HG03175 (cell line): ENCODE data around the gene ZNF12.
"Not testable (repeated sequence)": the region's sequence is repeated elsewhere in the genome, so short reads cannot be mapped to it uniquely, and the experiment has no call there.

ENCODE experiments used
- ATAC-seq: cut with Tn5 transposase; IDR thresholded peaks from one replicate; pipeline ENCODE4 v1.9.1; 2021; ENCODE audit warnings: mild to moderate bottlenecking, moderate library complexity; ENCODE audit not compliant: unreplicated experiment

Gene ZNF12

GRCh38 chr7:6700793-6701192 lies 6.0 kb downstream of the ZNF12 start:
- ATAC-seq: no peak

- ATAC-seq: no peak
These were observed 15.1 kb downstream of the ZNF12 start for GRCh38 chr7:6691609-6692106.

- ATAC-seq: no peak
These were observed 15.6 kb downstream of the ZNF12 start for GRCh38 chr7:6691103-6691502.

GRCh38 chr7:6680146-6680545 lies 26.6 kb downstream of the ZNF12 start:
- no peak for ATAC-seq

GRCh38 chr7:6675807-6676405 lies 30.8 kb downstream of the ZNF12 start:
- ATAC-seq: no peak

GRCh38 chr7:6670851-6671250 lies 35.9 kb downstream of the ZNF12 start:
- not testable (repeated sequence) for ATAC-seq

GRCh38 chr7:6658618-6659345 lies 48.0 kb downstream of the ZNF12 start:
- no peak for ATAC-seq

- no peak for ATAC-seq
These were observed 50.3 kb downstream of the ZNF12 start for GRCh38 chr7:6656413-6656812.

- no peak for ATAC-seq
These were observed 50.9 kb downstream of the ZNF12 start for GRCh38 chr7:6655636-6656385.

- ATAC-seq: no peak
These were observed 51.7 kb downstream of the ZNF12 start for GRCh38 chr7:6654842-6655610.

- ATAC-seq: no peak
These were observed 52.5 kb downstream of the ZNF12 start for GRCh38 chr7:6654113-6654841.

- no peak for ATAC-seq
These were observed 53.4 kb downstream of the ZNF12 start for GRCh38 chr7:6653071-6654003.

GRCh38 chr7:6652446-6653011 lies 54.2 kb downstream of the ZNF12 start:
- ATAC-seq: no peak

- no peak for ATAC-seq
These were observed 54.8 kb downstream of the ZNF12 start for GRCh38 chr7:6651851-6652445.

- no peak for ATAC-seq
These were observed 56.2 kb downstream of the ZNF12 start for GRCh38 chr7:6650521-6651011.

GRCh38 chr7:6650086-6650485 lies 56.7 kb downstream of the ZNF12 start:
- ATAC-seq: no peak

GRCh38 chr7:6649241-6649961 lies 57.3 kb downstream of the ZNF12 start:
- no peak for ATAC-seq

GRCh38 chr7:6648815-6649104 lies 58.0 kb downstream of the ZNF12 start:
- no peak for ATAC-seq
